ENCODE measurements around the gene METTL25. TPM values are rescaled to one million over a fixed set of nuclear protein-coding genes. Genes with fewer than 3 reads are reported as not detected.

The METTL25 gene
- total and polyA plus RNA-seq, 2 of the 8 experiments (the other 6 are each of a cell fraction or from before 2014, with no cell fraction given), result 2.4 to 8.3 TPM

- no peaks in the 10 kb centered on the region for H3K27me3 ChIP-seq (replicated peaks in 1 of 4; ENCODE audit: control insufficient read depth in 3 of 4, extremely low read depth in 1 of 4, insufficient read depth in 3 of 4, low read length in 3 of 4)
- no peak overlapping the region for H2BK20ac ChIP-seq (ENCODE audit: low read length)
- no peak overlapping the region for H2BK5ac ChIP-seq (ENCODE audit: low read depth, low read length)
- H3K4me3 ChIP-seq (ENCODE audit: extremely low read depth in 1 of 4, insufficient read depth in 2 of 4, low read depth in 3 of 4, low read length in 4 of 4), result no peak overlapping the region
- H3K9ac ChIP-seq (replicated peaks in 1 of 4; ENCODE audit: extremely low read depth in 1 of 4, low read depth in 3 of 4, low read length in 3 of 4), result no peak overlapping the region
- no peak overlapping the region for H4K91ac ChIP-seq (replicated peaks; ENCODE audit: insufficient read length, low read length)
- 91% methylated on average over 1 of the region's 1 CpG; no CpG with 5 or more reads in 1 of the 2 experiments for WGBS, 2 experiments (ENCODE audit: extremely low coverage in 1 of 2, insufficient coverage in 1 of 2, insufficient read length in 1 of 2, insufficient replicate concordance in 2 of 2, low coverage in 1 of 2, low lambda C conversion rate in 2 of 2, missing lambda C conversion rate in 1 of 2)
- no peak overlapping the region for H2BK12ac ChIP-seq (ENCODE audit: low read depth, low read length)
- H3K79me2 ChIP-seq (ENCODE audit: control insufficient read depth in 1 of 2, insufficient read depth in 2 of 2, low read length in 2 of 2), result no peaks in the 10 kb centered on the region
- no peak overlapping the region for H4K5ac ChIP-seq (ENCODE audit: insufficient read length, low read depth, low read length)
- H3K79me1 ChIP-seq (ENCODE audit: low read depth, low read length), result no peaks in the 10 kb centered on the region
- no peak overlapping the region for H2AFZ ChIP-seq (ENCODE audit: low read length)
- DNase-seq (ENCODE audit: low read depth in 1 of 2, low spot score in 2 of 2), result no peak
- H3K4me2 ChIP-seq (ENCODE audit: insufficient read depth in 1 of 2, low read depth in 2 of 2, low read length in 2 of 2), result no peak overlapping the region
- H3K27ac ChIP-seq (ENCODE audit: low read depth, low read length), result no peak overlapping the region
- H3K4me1 ChIP-seq (replicated peaks in 1 of 4; ENCODE audit: control insufficient read depth in 3 of 4, insufficient read depth in 4 of 4, low read length in 3 of 4), result no peaks in the 10 kb centered on the region
- FAIRE-seq, result no peak
- no peak overlapping the region for H3K56ac ChIP-seq (replicated peaks; ENCODE audit: insufficient read length, low read depth, low read length)
- H4K8ac ChIP-seq (ENCODE audit: extremely low read depth, insufficient read depth, low read length), result no peak overlapping the region
- H3K9me3 ChIP-seq (ENCODE audit: insufficient read depth in 2 of 2, low read depth in 1 of 2, low read length in 1 of 2), result no peaks in the 10 kb centered on the region
- no peak overlapping the region for H3K14ac ChIP-seq (ENCODE audit: insufficient read length)
- no peaks in the 10 kb centered on the region for H4K20me1 ChIP-seq (replicated peaks in 1 of 2; ENCODE audit: control insufficient read depth in 1 of 2, insufficient read depth in 2 of 2, low read length in 2 of 2)
- peaks cover 0 to 4% (median 0%) of the 10 kb centered on the region in 4 experiments; a peak in 1 of 8 replicates for H3K36me3 ChIP-seq (ENCODE audit: control insufficient read depth in 2 of 4, insufficient read depth in 4 of 4, low read length in 3 of 4)
- POLR2A ChIA-PET (ENCODE audit: partially characterized antibody), result no interaction called here
- H3K23me2 ChIP-seq (ENCODE audit: low read depth, low read length), result no peaks in the 10 kb centered on the region
- H3K4ac ChIP-seq (replicated peaks; ENCODE audit: insufficient read length, low read depth, low read length), result no peak overlapping the region
- CTCF ChIA-PET (ENCODE audit: partially characterized antibody), result interaction anchor here (1.0 kb wide), 1 partner anchor 14 kb away, joined by 3 read pairs; no protein-coding TSS in a partner anchor
- no peak overlapping the region for H3K18ac ChIP-seq (ENCODE audit: extremely low read depth, low read length)
- H2AK5ac ChIP-seq (ENCODE audit: low read depth, low read length), result no peak overlapping the region
- H3K23ac ChIP-seq (ENCODE audit: insufficient read length), result no peak overlapping the region
- H2BK15ac ChIP-seq (ENCODE audit: low read length), result no peak overlapping the region
- H2BK120ac ChIP-seq (replicated peaks; ENCODE audit: low read depth, low read length), result no peak overlapping the region
- TF ChIP-seq SIN3A (conservative IDR thresholded peaks at IDR 0.05 in 1 of 2, IDR thresholded peaks at IDR 0.05 in 1 of 2; ENCODE audit: low read depth in 1 of 2, low read length in 2 of 2) (no peak), RFX5 (IDR thresholded peaks at IDR 0.05; ENCODE audit: borderline replicate concordance, low read depth, low read length) (no peak), ZNF274 (IDR thresholded peaks at IDR 0.05; ENCODE audit: borderline replicate concordance, extremely low read depth, low read length) (no peak), RXRA (IDR thresholded peaks at IDR 0.05; ENCODE audit: insufficient read depth, low read depth, low read length) (no peak), CTCF (IDR thresholded peaks at IDR 0.05; ENCODE audit: control extremely low read depth in 1 of 3, insufficient read depth in 1 of 3, low read depth in 1 of 3, low read length in 3 of 3) (no peak), SIRT6 (IDR thresholded peaks at IDR 0.05; ENCODE audit: low read length) (no peak), CREB1 (IDR thresholded peaks at IDR 0.05) (no peak), SRF (IDR thresholded peaks at IDR 0.05; ENCODE audit: low read depth, low read length) (no peak), MAFK (IDR thresholded peaks at IDR 0.05; ENCODE audit: low read depth, low read length) (no peak), ATF3 (IDR thresholded peaks at IDR 0.05; ENCODE audit: insufficient read depth, low read depth, low read length) (no peak), FOSL1 (IDR thresholded peaks at IDR 0.05; ENCODE audit: insufficient read depth, low read depth, low read length) (no peak), CHD2 (IDR thresholded peaks at IDR 0.05; ENCODE audit: low read length) (no peak)
Observed at GRCh38 chr12:82436354-82436753, 78.0 kb downstream of the METTL25 start.
